SK-N-SH (cell line): ENCODE measurements around the gene UCP3. TPM values are rescaled to one million over a fixed set of nuclear protein-coding genes. Genes with fewer than 3 reads are reported as not detected.

Experiments used
- CTCF ChIA-PET: fragments of 300-600, 350-600 bp; formaldehyde crosslinking; extraction: SDS; loops from one replicate; lab custom pipeline; 2021; lab: Yijun Ruan, JAX
- POLR2A ChIA-PET: fragments of 350-600 bp; sonication (Branson Sonifier 250); formaldehyde crosslinking; extraction: SDS; loops from one replicate; lab custom pipeline; 2020; ENCODE audit warnings: antibody characterized with exemption, inconsistent platforms; lab: Yijun Ruan, JAX
- DNase-seq: peaks from one replicate; pipeline ENCODE4 v3.0.0; 2012
- H2AFZ ChIP-seq: fragments of 200-600 bp; sonication (generic); 2 replicates; pipeline ENCODE4 v1.8.1; 2016; ENCODE audit warnings: antibody characterized with exemption, mild to moderate bottlenecking, low read depth
- H3F3A ChIP-seq: fragments of 200-600 bp; sonication (generic); replicated peaks from 2 replicates; pipeline ENCODE3; 2016; ENCODE audit warnings: antibody characterized with exemption, mild to moderate bottlenecking; ENCODE audit not compliant: insufficient read depth
- H3K27ac ChIP-seq, 2 experiments: fragments of 200-500 bp in 1 of 2; fragments of 200-600 bp in 1 of 2; sonication (Bioruptor generic) in 1 of 2; sonication (generic), shearing (Covaris generic) in 1 of 2; 2 replicates each; pipeline versions ENCODE4 v1.5.1 to v1.6.1; 2014 to 2016; ENCODE audit warnings: low read depth in 2 of 2, inconsistent platforms in 1 of 2, low read length in 1 of 2, mild to moderate bottlenecking in 1 of 2, mixed read lengths in 1 of 2
- H3K27me3 ChIP-seq: fragments of 200-600 bp; sonication (generic), shearing (Covaris generic); 2 replicates; pipeline ENCODE4 v1.6.1; 2016; ENCODE audit warnings: mixed run types; ENCODE audit not compliant: insufficient read depth
- H3K36me3 ChIP-seq, 2 experiments: fragments of 200-500 bp in 1 of 2; fragments of 200-600 bp in 1 of 2; sonication (Bioruptor generic) in 1 of 2; sonication (generic) in 1 of 2; replicated peaks in 1 of 2; 2 replicates each; pipeline versions ENCODE3 to v1.5.1; 2014 to 2016; ENCODE audit warnings: low read length in 1 of 2, mild to moderate bottlenecking in 1 of 2; ENCODE audit not compliant: insufficient read depth in 2 of 2, control insufficient read depth in 1 of 2
- H3K4me1 ChIP-seq, 2 experiments: fragments of 200-500 bp in 1 of 2; fragments of 200-600 bp in 1 of 2; sonication (Bioruptor generic) in 1 of 2; sonication (generic), shearing (Covaris generic) in 1 of 2; 2 replicates each; pipeline versions ENCODE4 v1.5.1 to v1.6.1; 2014 to 2016; ENCODE audit warnings: low read depth in 1 of 2, low read length in 1 of 2, mixed run types in 1 of 2; ENCODE audit not compliant: insufficient read depth in 2 of 2, control insufficient read depth in 1 of 2
- H3K4me2 ChIP-seq: fragments of 200-600 bp; sonication (generic), shearing (Covaris generic); 2 replicates; pipeline ENCODE4 v1.6.1; 2017; ENCODE audit warnings: mixed run types
- H3K4me3 ChIP-seq, 2 experiments: fragments of 200-500 bp in 1 of 2; fragments of 200-600 bp in 1 of 2; sonication (Bioruptor generic) in 1 of 2; sonication (generic), shearing (Covaris generic) in 1 of 2; 2 replicates each; pipeline versions ENCODE4 v1.5.1 to v1.8.1; 2014 to 2016; ENCODE audit warnings: low read depth in 2 of 2, inconsistent platforms in 1 of 2, low read length in 1 of 2, mild to moderate bottlenecking in 1 of 2, mixed read lengths in 1 of 2, moderate library complexity in 1 of 2
- H3K79me2 ChIP-seq: fragments of 200-600 bp; sonication (generic); 2 replicates; pipeline ENCODE4 v1.8.1; 2017; ENCODE audit warnings: mild to moderate bottlenecking; ENCODE audit not compliant: insufficient read depth
- H3K9ac ChIP-seq: fragments of 200-600 bp; sonication (generic); 2 replicates; pipeline ENCODE4 v1.6.1; 2017; ENCODE audit warnings: mixed run types
- H3K9me2 ChIP-seq: fragments of 200-600 bp; sonication (generic); 2 replicates; pipeline ENCODE4 v1.6.1; 2017; ENCODE audit warnings: mixed run types
- H3K9me3 ChIP-seq: fragments of 200-600 bp; sonication (generic); 2 replicates; pipeline ENCODE4 v1.6.1; 2017; ENCODE audit warnings: mixed run types, mild to moderate bottlenecking, moderate library complexity
- H4K20me1 ChIP-seq: fragments of 200-600 bp; sonication (generic); 2 replicates; pipeline ENCODE4 v1.6.1; 2017; ENCODE audit warnings: mild to moderate bottlenecking, mixed run types; ENCODE audit not compliant: insufficient read depth
- ELF1 ChIP-seq: IDR thresholded peaks from 2 replicates; pipeline ENCODE4 v1.4.0; 2012
- FOSL2 ChIP-seq: IDR thresholded peaks from 2 replicates; pipeline ENCODE4 v1.4.0; 2012; ENCODE audit warnings: low read depth, mild to moderate bottlenecking, moderate library complexity, borderline replicate concordance
- FOXJ3 ChIP-seq: sonication (generic); formaldehyde crosslinking; IDR thresholded peaks from 2 replicates; pipeline ENCODE4 v1.5.1; 2020; ENCODE audit warnings: mild to moderate bottlenecking, missing genetic modification reagents
- GABPA ChIP-seq: IDR thresholded peaks from 2 replicates; pipeline ENCODE4 v1.4.0; 2012; ENCODE audit warnings: low read depth, mild to moderate bottlenecking
- GATA2 ChIP-seq: sonication (generic); formaldehyde crosslinking; IDR thresholded peaks from 2 replicates; pipeline ENCODE4 v1.5.0; 2020; ENCODE audit warnings: mild to moderate bottlenecking, missing genetic modification reagents
- JUND ChIP-seq: IDR thresholded peaks from 2 replicates; pipeline ENCODE4 v1.4.0; 2012
- NFIC ChIP-seq: IDR thresholded peaks from 2 replicates; pipeline ENCODE4 v1.4.0; 2012; ENCODE audit warnings: borderline replicate concordance
- NRF1 ChIP-seq: IDR thresholded peaks from 2 replicates; pipeline ENCODE4 v1.6.1; 2012; ENCODE audit warnings: low read depth, mild to moderate bottlenecking, low read length
- SIN3A ChIP-seq: IDR thresholded peaks from 2 replicates; pipeline ENCODE4 v1.6.1; 2012; ENCODE audit warnings: low read depth, mild to moderate bottlenecking, low read length, moderate library complexity, borderline replicate concordance
- SMC3 ChIP-seq: IDR thresholded peaks from 2 replicates; pipeline ENCODE4 v1.6.1; 2012; ENCODE audit warnings: low read depth, low read length, improper control_type of control experiment
- TCF12 ChIP-seq: IDR thresholded peaks from 2 replicates; pipeline ENCODE4 v1.4.0; 2012
- USF1 ChIP-seq: IDR thresholded peaks from 2 replicates; pipeline ENCODE4 v1.4.0; 2012; ENCODE audit warnings: low read depth, borderline replicate concordance
- YY1 ChIP-seq: IDR thresholded peaks from 2 replicates; pipeline ENCODE4 v1.4.0; 2012; ENCODE audit warnings: low read depth, mild to moderate bottlenecking
- ZBTB33 ChIP-seq: IDR thresholded peaks from 2 replicates; pipeline ENCODE4 v1.4.0; 2012; ENCODE audit warnings: low read depth, borderline replicate concordance
- WGBS: methylation state at CpG from one replicate; pipeline ENCODE4 v1.1.6; 2017; ENCODE audit warnings: low lambda C conversion rate; 5-methylcytosine and 5-hydroxymethylcytosine counted together
- polyA plus RNA-seq, 3 experiments: library from polyadenylated mRNA; depleted of rRNA; stranded (reverse); fragments of >200 nt; gene quantifications; 2 replicates each; pipeline ENCODE4 v1.2.3, GENCODE V29; 2012

UCP3 gene
- polyA plus RNA-seq, 1 of the 3 experiments (the other 2 are of a cell fraction), result 1.2 TPM

- H3K9me2 ChIP-seq, result no peaks in the 10 kb centered on the region
- H3K9me3 ChIP-seq, result no peaks in the 10 kb centered on the region
- H3F3A ChIP-seq, result peaks cover 4% of the 10 kb centered on the region
- 83% methylated on average over 6 of the region's 6 CpGs for WGBS
- TF ChIP-seq FOXJ3 (CRISPR knock-in tag) (no peak), GABPA (no peak), SMC3 (no peak), ZBTB33 (no peak), GATA2 (CRISPR knock-in tag) (no peak), YY1 (no peak), SIN3A (no peak), JUND (no peak), NFIC (no peak), NRF1 (no peak), FOSL2 (no peak), TCF12 (no peak)
- H2AFZ ChIP-seq, result no peak overlapping the region
- H3K4me2 ChIP-seq, result no peak overlapping the region
- H3K79me2 ChIP-seq, result no peaks in the 10 kb centered on the region
- no peak overlapping the region for H3K9ac ChIP-seq
- no peaks in the 10 kb centered on the region for H3K27me3 ChIP-seq
- no peak for DNase-seq
- POLR2A ChIA-PET, result no interaction called here
- no peak overlapping the region for H3K4me3 ChIP-seq
- CTCF ChIA-PET, result interaction anchor here (0.8 kb wide), 1 partner anchor 366 kb away, joined by 3 read pairs; no protein-coding TSS in a partner anchor
- H3K27ac ChIP-seq, result no peak overlapping the region
- no peaks in the 10 kb centered on the region for H3K36me3 ChIP-seq
- no peaks in the 10 kb centered on the region for H4K20me1 ChIP-seq
- no peaks in the 10 kb centered on the region for H3K4me1 ChIP-seq
Measured at GRCh38 chr11:73991471-73992006, 17.3 kb downstream of the UCP3 start.

- TF ChIP-seq ELF1 (no peak), JUND (no peak), USF1 (no peak)
- ChIA-PET POLR2A (no interaction called here), CTCF (no interaction called here)
- Histone ChIP-seq H3K9ac (no peak overlapping the region), H3K27me3 (no peaks in the 10 kb centered on the region), H3K4me3 (no peak overlapping the region), H3F3A (peaks cover 4% of the 10 kb centered on the region), H3K79me2 (no peaks in the 10 kb centered on the region), H3K4me2 (no peak overlapping the region), H3K27ac (no peak overlapping the region), H4K20me1 (no peaks in the 10 kb centered on the region), H3K4me1 (no peaks in the 10 kb centered on the region), H3K36me3 (no peaks in the 10 kb centered on the region), H2AFZ (no peak overlapping the region), H3K9me3 (no peaks in the 10 kb centered on the region), H3K9me2 (no peaks in the 10 kb centered on the region)
- WGBS, result 62% methylated on average over 2 of the region's 2 CpGs
- DNase-seq, result no peak
Measured at GRCh38 chr11:73990730-73991129, 18.2 kb downstream of the UCP3 start.
